ENCODE results near the gene TNFAIP3. TPM values are rescaled to one million over a fixed set of nuclear protein-coding genes. Genes with fewer than 3 reads are reported as not detected.

The TNFAIP3 gene
- total RNA-seq, 1 experiment from 2014 or later = 10.4 TPM

GRCh38 chr6:137921823-137922222 lies 54.8 kb downstream of the TNFAIP3 start:
- no peak for DNase-seq (ENCODE audit: low read depth)

- DNase-seq (ENCODE audit: low read depth) = no peak
Measured at GRCh38 chr6:137923866-137924653, 57.0 kb downstream of the TNFAIP3 start.

- no peak for DNase-seq (ENCODE audit: low read depth)
Measured at GRCh38 chr6:137925141-137925698, 58.2 kb downstream of the TNFAIP3 start.

DNA sequence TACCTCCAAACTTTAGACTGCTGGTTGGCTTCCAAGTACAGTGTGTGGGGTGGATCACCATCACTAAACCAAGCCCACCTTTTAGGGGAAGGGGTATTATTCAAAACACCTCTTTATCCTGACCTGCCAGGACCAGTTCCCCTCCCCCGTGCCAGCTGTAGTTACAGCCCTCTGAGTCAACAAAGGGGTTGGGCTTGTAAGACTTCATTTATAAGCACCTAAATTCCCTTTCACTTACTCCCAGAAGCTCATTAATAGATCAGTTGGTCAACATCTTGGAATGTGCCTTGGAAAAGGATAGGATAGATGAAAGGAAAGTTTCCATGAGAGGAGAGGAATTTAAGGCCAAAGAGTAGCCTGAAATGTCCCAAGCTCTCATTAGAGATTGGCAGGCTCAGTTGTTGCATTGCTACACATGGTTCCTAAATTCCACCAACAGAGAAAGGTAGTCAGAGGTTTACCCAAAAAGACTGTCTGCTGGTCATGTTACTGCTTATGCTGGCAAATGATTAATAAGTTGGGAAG lies 59.2 kb downstream of the TNFAIP3 start:
- DNase-seq (ENCODE audit: low read depth) = peak; percentile 69

- no peak for DNase-seq (ENCODE audit: low read depth)
Measured at GRCh38 chr6:137926985-137927384, 59.9 kb downstream of the TNFAIP3 start.

- peak; percentile 57 for DNase-seq (ENCODE audit: low read depth)
Measured at GRCh38 chr6:137927777-137928218, 60.7 kb downstream of the TNFAIP3 start.

GRCh38 chr6:137928286-137928685 lies 61.2 kb downstream of the TNFAIP3 start:
- no peak for DNase-seq (ENCODE audit: low read depth)

GRCh38 chr6:137931849-137932465 lies 64.9 kb downstream of the TNFAIP3 start:
- DNase-seq (ENCODE audit: low read depth) = no peak

Other genes with a start within 250 kb of the TNFAIP3 start
- gene PERP, start 240.2 kb downstream of the TNFAIP3 start, total RNA-seq (2014; rRNA removed; shearing (Covaris generic)) = 47.4 and 49.3 TPM in 2 replicates